Retinal pigment epithelial cell (primary cell): ENCODE measurements around the gene DDIT3.

Experiments
- DNase-seq: peaks from one replicate; pipeline ENCODE4 v3.0.0-alpha.2; 2010; ENCODE audit warnings: low read depth
- H3K4me3 ChIP-seq: 2 replicates; pipeline ENCODE4 v1.5.1; 2011; ENCODE audit warnings: mild to moderate bottlenecking, low read length, control low read depth, moderate library complexity
- TF ChIP-seq, protein P1 (sequence below): conservative IDR thresholded peaks from 2 replicates; pipeline ENCODE4 v1.5.1; 2011; ENCODE audit warnings: low read depth, low read length, control low read depth, inconsistent platforms

DDIT3 gene

DNA sequence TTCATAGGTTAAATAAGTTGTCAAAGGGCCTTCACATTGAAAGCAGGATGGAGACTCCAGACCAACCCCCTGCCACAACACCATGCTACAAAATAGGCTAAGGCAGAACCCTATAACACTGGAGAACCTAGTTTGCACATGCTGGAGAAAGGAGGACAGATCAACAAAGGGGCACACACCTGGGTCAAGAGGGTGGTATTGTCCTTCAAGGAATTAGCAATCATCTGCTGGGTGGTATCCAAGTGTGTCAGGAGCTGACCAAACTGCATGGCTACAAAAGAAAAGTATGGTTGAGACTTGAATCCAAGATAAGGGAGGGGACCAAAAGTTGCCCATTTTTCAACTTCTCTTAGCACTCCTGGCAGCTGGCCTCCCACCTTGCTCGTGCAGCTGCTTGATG is 11.5 kb upstream of the DDIT3 start:
- TF ChIP-seq, protein P1, sequence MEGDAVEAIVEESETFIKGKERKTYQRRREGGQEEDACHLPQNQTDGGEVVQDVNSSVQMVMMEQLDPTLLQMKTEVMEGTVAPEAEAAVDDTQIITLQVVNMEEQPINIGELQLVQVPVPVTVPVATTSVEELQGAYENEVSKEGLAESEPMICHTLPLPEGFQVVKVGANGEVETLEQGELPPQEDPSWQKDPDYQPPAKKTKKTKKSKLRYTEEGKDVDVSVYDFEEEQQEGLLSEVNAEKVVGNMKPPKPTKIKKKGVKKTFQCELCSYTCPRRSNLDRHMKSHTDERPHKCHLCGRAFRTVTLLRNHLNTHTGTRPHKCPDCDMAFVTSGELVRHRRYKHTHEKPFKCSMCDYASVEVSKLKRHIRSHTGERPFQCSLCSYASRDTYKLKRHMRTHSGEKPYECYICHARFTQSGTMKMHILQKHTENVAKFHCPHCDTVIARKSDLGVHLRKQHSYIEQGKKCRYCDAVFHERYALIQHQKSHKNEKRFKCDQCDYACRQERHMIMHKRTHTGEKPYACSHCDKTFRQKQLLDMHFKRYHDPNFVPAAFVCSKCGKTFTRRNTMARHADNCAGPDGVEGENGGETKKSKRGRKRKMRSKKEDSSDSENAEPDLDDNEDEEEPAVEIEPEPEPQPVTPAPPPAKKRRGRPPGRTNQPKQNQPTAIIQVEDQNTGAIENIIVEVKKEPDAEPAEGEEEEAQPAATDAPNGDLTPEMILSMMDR, result no peak
- no peak for DNase-seq
- no peak overlapping the region for H3K4me3 ChIP-seq

DNA sequence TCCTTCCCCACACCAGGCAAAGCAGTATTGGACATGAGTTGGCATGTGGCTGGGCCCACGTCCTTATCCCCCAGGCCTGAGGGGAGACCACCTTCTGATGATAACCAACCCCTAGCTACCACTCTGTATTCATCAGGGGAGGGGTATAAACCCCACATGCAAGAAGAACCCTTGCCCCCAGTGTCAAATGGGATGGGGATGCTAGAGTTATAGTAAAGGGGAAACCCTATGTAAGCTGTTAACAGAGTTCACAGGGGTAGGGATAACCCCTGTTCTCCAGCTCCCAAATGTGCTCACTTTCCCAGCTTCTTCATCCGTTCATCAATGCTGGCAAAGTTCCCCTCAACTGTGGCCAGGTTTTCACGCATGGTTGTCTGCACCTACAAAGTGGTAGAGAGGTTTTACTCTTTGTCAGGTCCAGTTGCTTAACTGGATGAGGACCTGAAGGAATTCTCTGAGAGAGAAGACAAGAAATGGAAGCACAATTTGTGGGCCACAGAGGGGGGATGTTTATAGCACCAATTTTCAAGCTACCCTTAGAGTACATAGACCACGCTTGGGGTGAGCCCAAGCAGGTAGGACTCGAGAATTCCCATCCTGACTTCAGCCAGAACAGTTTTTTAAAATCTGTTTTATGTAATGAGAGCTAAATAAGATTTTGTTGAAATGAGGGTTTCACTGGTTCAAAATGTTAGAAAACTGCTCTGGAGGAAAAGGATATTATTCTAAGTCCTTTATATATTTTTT is 10.3 kb upstream of the DDIT3 start:
- H3K4me3 ChIP-seq, result no peak overlapping the region
- no peak for DNase-seq
- TF ChIP-seq, protein P1, result no peak

DNA sequence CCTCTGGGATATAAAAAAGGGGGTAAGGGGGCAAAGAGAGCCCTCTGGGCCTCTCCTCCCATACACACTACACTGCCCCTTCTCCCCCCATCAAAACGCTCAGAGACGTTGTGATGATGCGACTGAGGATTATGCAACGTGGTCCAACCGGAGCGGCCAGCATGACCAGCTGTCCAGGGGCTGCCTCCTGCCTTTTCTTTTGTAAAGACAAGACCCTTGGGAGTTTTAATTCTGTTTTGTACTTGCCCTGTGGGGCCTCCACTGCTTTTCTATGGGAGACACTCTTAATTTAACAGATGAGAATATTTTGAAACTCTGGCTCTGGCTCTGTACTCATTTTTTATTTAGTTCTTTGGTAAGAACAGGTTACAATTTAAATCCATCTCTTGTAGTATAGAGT is 9.5 kb upstream of the DDIT3 start:
- H3K4me3 ChIP-seq, result no peak overlapping the region
- TF ChIP-seq, protein P1, result no peak
- DNase-seq, result no peak

DNA sequence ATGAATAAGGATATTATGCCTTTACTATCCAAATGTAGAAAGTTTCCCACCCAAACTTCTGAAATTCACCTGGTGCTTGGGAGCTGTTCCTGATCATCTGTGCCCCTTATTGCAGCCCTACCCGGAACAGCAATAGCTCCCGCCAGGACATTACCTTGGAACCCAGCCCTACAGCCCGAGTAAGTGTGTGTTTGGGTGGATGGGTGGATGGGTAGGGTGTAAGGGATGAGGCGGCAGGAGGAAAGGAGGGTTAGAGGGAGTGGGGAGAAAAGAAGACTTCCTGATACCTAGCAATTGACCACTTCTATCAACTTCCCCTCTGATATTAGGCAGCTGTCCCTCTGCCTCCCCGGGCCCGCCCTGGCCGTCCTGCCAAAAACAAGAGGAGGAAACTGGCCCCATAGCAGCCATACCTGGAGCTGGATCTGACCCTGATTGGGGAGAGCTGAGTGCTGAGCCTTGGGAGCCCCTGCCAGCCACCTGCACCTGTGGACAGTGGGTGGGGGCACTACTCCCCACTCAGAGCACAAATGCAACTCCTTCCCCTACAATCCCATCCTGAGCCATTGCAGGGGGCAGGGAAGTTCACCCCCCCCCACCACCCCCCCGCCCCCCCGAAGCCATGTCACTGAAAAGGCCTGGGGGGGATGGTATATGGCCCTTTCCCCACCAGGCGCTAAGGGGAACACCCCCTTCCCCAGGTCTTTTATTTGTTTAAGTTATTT is 8.7 kb upstream of the DDIT3 start:
- no peak for DNase-seq
- TF ChIP-seq, protein P1, result no peak
- H3K4me3 ChIP-seq, result no peak overlapping the region

DNA sequence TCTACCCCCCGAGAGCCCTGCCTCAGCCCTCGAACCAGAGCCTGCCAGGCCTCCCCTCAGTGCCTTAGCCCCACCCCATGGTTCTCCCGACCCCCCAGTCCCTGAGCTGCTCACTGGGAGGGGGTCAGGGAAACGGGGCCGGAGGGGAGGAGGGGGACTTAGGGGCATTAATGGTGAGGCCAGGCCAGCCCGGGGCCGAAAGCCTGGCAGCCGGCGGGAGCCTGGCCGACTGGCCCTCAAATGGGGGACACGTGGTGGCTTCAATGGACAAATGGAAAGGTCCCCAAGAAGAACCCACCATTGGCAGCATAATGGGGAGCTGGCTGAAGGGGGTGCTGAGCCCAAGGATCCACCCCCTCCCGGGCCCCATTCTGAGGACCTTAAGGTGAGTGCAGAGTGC is 7.9 kb upstream of the DDIT3 start:
- H3K4me3 ChIP-seq, result no peak overlapping the region
- DNase-seq, result no peak
- TF ChIP-seq, protein P1, result no peak

DNA sequence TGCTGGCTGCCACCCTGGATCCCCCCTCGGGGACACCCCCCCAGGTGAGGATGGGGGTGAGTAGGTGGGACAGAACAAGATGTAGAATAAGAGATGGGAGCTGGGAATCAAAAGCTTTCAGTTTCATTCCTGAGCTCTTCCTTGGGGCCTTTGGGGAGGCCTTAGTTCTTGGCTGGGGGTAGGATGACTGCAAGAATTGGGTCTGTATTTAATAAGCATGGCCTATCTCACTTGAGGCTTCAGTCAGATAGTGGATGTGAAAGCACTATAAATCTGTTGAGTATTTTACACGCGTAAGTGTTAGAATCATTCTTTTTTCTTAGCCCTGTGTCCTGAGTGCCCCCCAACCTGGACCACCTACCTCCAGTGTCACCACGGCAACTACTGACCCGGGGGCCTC is 6.9 kb upstream of the DDIT3 start:
- TF ChIP-seq, protein P1, result no peak
- no peak for DNase-seq
- H3K4me3 ChIP-seq, result no peak overlapping the region

DNA sequence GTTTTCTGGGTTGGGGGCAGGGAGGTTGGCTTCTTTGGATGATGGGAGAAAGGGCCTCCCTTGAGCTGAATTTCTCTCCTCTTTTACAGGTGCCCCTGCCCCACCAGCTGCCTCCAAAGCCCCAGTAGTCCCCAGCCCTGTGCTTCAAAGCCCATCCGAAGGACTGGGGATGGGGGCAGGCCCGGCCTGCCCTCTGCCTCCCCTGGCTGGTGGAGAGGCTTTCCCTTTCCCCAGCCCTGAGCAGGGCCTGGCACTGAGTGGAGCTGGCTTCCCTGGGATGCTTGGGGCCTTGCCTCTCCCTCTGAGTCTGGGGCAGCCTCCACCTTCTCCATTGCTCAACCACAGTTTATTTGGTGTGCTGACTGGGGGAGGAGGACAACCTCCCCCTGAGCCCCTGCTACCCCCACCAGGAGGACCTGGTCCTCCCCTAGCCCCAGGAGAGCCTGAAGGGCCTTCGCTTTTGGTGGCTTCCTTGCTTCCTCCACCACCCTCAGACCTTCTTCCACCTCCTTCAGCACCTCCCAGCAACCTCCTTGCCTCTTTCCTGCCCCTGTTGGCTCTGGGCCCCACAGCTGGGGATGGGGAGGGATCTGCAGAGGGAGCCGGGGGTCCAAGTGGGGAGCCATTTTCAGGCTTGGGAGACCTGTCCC is 6.3 kb upstream of the DDIT3 start:
- TF ChIP-seq, protein P1, result no peak
- no peak overlapping the region for H3K4me3 ChIP-seq
- DNase-seq, result no peak
